Activated naive CD8-positive, alpha-beta T cell treated with anti-CD3 and anti-CD28 coated beads, Interleukin-2, amount 10 ng/mL, durations not matched to agents 7 days and 5 days (primary cell): ENCODE data around the gene DDAH1. TPM values are rescaled to one million over a fixed set of nuclear protein-coding genes. Genes with fewer than 3 reads are reported as not detected.

Source experiments
- ATAC-seq: fragments of 150-1000 bp; cut with Tn5 transposase; one replicate; pipeline ENCODE4 v1.10.0; 2021; ENCODE audit warnings: low read depth, moderate library complexity
- POLR2A ChIA-PET: fragments of 350-600 bp; sonication (Branson Sonifier 250); formaldehyde crosslinking; loops from one replicate; lab custom pipeline; 2021; ENCODE audit warnings: antibody characterized with exemption; lab: Charles Lee
- DNase-seq: peaks from one replicate; pipeline ENCODE4 v3.0.0; 2021
- H3K27ac Mint-ChIP-seq: one replicate; pipeline ENCODE4 v1.8.0; 2022; ENCODE audit warnings: mild to moderate bottlenecking, mixed read lengths
- H3K27me3 Mint-ChIP-seq: one replicate; pipeline ENCODE4 v1.8.0; 2022; ENCODE audit warnings: mild to moderate bottlenecking, moderate library complexity, mixed read lengths
- H3K36me3 Mint-ChIP-seq: one replicate; pipeline ENCODE4 v1.8.0; 2021; ENCODE audit warnings: mild to moderate bottlenecking, mixed read lengths
- H3K4me1 Mint-ChIP-seq: one replicate; pipeline ENCODE4 v1.8.0; 2021; ENCODE audit warnings: mixed read lengths
- H3K4me3 Mint-ChIP-seq: one replicate; pipeline ENCODE4 v1.8.0; 2022; ENCODE audit warnings: mild to moderate bottlenecking, moderate library complexity, mixed read lengths
- H3K9me3 Mint-ChIP-seq: one replicate; pipeline ENCODE4 v1.8.0; 2021; ENCODE audit warnings: mixed read lengths
- total RNA-seq, 2 experiments: library from RNA; stranded (reverse); gene quantifications; one replicate each; pipeline ENCODE4 v1.2.3, GENCODE V29; 2021

The DDAH1 gene
- total RNA-seq, 2 experiments from 2014 or later: not detected

GRCh38 chr1:85295006-85295431 lies 169.9 kb downstream of the DDAH1 start:
- POLR2A ChIA-PET: no interaction called here
- DNase-seq (no peak), ATAC-seq (no peak)
- no peak overlapping the region for H3K27ac Mint-ChIP-seq
- H3K36me3 Mint-ChIP-seq: no peaks in the 10 kb centered on the region
- peaks cover 32% of the 10 kb centered on the region for H3K27me3 Mint-ChIP-seq
- no peaks in the 10 kb centered on the region for H3K9me3 Mint-ChIP-seq
- peaks cover 15% of the 10 kb centered on the region for H3K4me1 Mint-ChIP-seq
- H3K4me3 Mint-ChIP-seq: no peak overlapping the region

GRCh38 chr1:85290826-85291225 lies 174.1 kb downstream of the DDAH1 start:
- no peak overlapping the region for H3K4me3 Mint-ChIP-seq
- H3K36me3 Mint-ChIP-seq: no peaks in the 10 kb centered on the region
- DNase-seq (no peak), ATAC-seq (no peak)
- no peaks in the 10 kb centered on the region for H3K9me3 Mint-ChIP-seq
- H3K27ac Mint-ChIP-seq: no peak overlapping the region
- POLR2A ChIA-PET: no interaction called here
- H3K4me1 Mint-ChIP-seq: no peaks in the 10 kb centered on the region
- H3K27me3 Mint-ChIP-seq: peaks cover 20% of the 10 kb centered on the region

- no peak overlapping the region for H3K4me3 Mint-ChIP-seq
- POLR2A ChIA-PET: no interaction called here
- H3K4me1 Mint-ChIP-seq: no peaks in the 10 kb centered on the region
- H3K36me3 Mint-ChIP-seq: no peaks in the 10 kb centered on the region
- H3K27me3 Mint-ChIP-seq: peaks cover 19% of the 10 kb centered on the region
- no peaks in the 10 kb centered on the region for H3K9me3 Mint-ChIP-seq
- DNase-seq: no peak
- H3K27ac Mint-ChIP-seq: no peak overlapping the region
- no peak for ATAC-seq
Observed at GRCh38 chr1:85289848-85290335, 175.1 kb downstream of the DDAH1 start.

GRCh38 chr1:85289207-85289847 lies 175.6 kb downstream of the DDAH1 start:
- POLR2A ChIA-PET: no interaction called here
- Mint-ChIP-seq H3K4me1 (no peaks in the 10 kb centered on the region), H3K36me3 (no peaks in the 10 kb centered on the region), H3K9me3 (no peaks in the 10 kb centered on the region), H3K27me3 (peaks cover 17% of the 10 kb centered on the region), H3K27ac (no peak overlapping the region), H3K4me3 (no peak overlapping the region)
- DNase-seq (no peak), ATAC-seq (no peak)

- H3K9me3 Mint-ChIP-seq: no peaks in the 10 kb centered on the region
- no peak overlapping the region for H3K4me3 Mint-ChIP-seq
- H3K27me3 Mint-ChIP-seq: peaks cover 14% of the 10 kb centered on the region
- peaks cover under 1% of the 10 kb centered on the region for H3K4me1 Mint-ChIP-seq
- DNase-seq (no peak), ATAC-seq (no peak)
- no peak overlapping the region for H3K27ac Mint-ChIP-seq
- no peaks in the 10 kb centered on the region for H3K36me3 Mint-ChIP-seq
- POLR2A ChIA-PET: no interaction called here
Observed at GRCh38 chr1:85284202-85284601, 180.8 kb downstream of the DDAH1 start.

- no peak overlapping the region for H3K27ac Mint-ChIP-seq
- ATAC-seq (no peak), DNase-seq (no peak)
- peaks cover 6% of the 10 kb centered on the region for H3K4me1 Mint-ChIP-seq
- POLR2A ChIA-PET: no interaction called here
- H3K36me3 Mint-ChIP-seq: no peaks in the 10 kb centered on the region
- H3K27me3 Mint-ChIP-seq: peaks cover 14% of the 10 kb centered on the region
- no peaks in the 10 kb centered on the region for H3K9me3 Mint-ChIP-seq
- H3K4me3 Mint-ChIP-seq: no peak overlapping the region
Observed at GRCh38 chr1:85283475-85284199, 181.3 kb downstream of the DDAH1 start.

- Mint-ChIP-seq H3K4me3 (no peak overlapping the region), H3K9me3 (no peaks in the 10 kb centered on the region), H3K4me1 (peaks cover 6% of the 10 kb centered on the region), H3K27ac (no peak overlapping the region), H3K27me3 (peaks cover 14% of the 10 kb centered on the region), H3K36me3 (no peaks in the 10 kb centered on the region)
- POLR2A ChIA-PET: no interaction called here
- ATAC-seq (no peak), DNase-seq (no peak)
Observed at GRCh38 chr1:85282424-85282823, 182.5 kb downstream of the DDAH1 start.

GRCh38 chr1:85280636-85281035 lies 184.3 kb downstream of the DDAH1 start:
- DNase-seq (no peak), ATAC-seq (no peak)
- no peak overlapping the region for H3K27ac Mint-ChIP-seq
- no peak overlapping the region for H3K4me3 Mint-ChIP-seq
- POLR2A ChIA-PET: no interaction called here
- no peaks in the 10 kb centered on the region for H3K9me3 Mint-ChIP-seq
- peaks cover 9% of the 10 kb centered on the region for H3K4me1 Mint-ChIP-seq
- H3K36me3 Mint-ChIP-seq: no peaks in the 10 kb centered on the region
- peaks cover 14% of the 10 kb centered on the region for H3K27me3 Mint-ChIP-seq

- no peak overlapping the region for H3K27ac Mint-ChIP-seq
Observed at GRCh38 chr1:85279458-85280080, 185.4 kb downstream of the DDAH1 start.

GRCh38 chr1:85278853-85279314 lies 186.1 kb downstream of the DDAH1 start:
- DNase-seq (no peak), ATAC-seq (no peak)
- H3K36me3 Mint-ChIP-seq: peaks cover 7% of the 10 kb centered on the region
- no peak overlapping the region for H3K4me3 Mint-ChIP-seq
- H3K27ac Mint-ChIP-seq: no peak overlapping the region
- H3K4me1 Mint-ChIP-seq: peaks cover 22% of the 10 kb centered on the region
- no peaks in the 10 kb centered on the region for H3K9me3 Mint-ChIP-seq
- POLR2A ChIA-PET: no interaction called here
- peaks cover 14% of the 10 kb centered on the region for H3K27me3 Mint-ChIP-seq

More at GRCh38 chr1:85279458-85280080, 185.4 kb downstream of the DDAH1 start:
- H3K4me3 Mint-ChIP-seq: no peak overlapping the region
- ATAC-seq (no peak), DNase-seq (no peak)
- H3K9me3 Mint-ChIP-seq: no peaks in the 10 kb centered on the region
- H3K4me1 Mint-ChIP-seq: peaks cover 18% of the 10 kb centered on the region
- H3K27me3 Mint-ChIP-seq: peaks cover 14% of the 10 kb centered on the region
- H3K36me3 Mint-ChIP-seq: peaks cover 4% of the 10 kb centered on the region
- POLR2A ChIA-PET: no interaction called here

GRCh38 chr1:85277802-85278201 lies 187.2 kb downstream of the DDAH1 start:
- POLR2A ChIA-PET: interaction anchor here (1.8 kb wide), 1 partner anchor 77 kb away, joined by 9 read pairs; the partner anchor contains the start of gene SYDE2
- Mint-ChIP-seq H3K36me3 (peaks cover 15% of the 10 kb centered on the region), H3K4me3 (no peak overlapping the region), H3K27me3 (peaks cover 14% of the 10 kb centered on the region), H3K9me3 (no peaks in the 10 kb centered on the region), H3K4me1 (peaks cover 30% of the 10 kb centered on the region), H3K27ac (no peak overlapping the region)
- DNase-seq: no peak
- ATAC-seq: no peak

GRCh38 chr1:85276978-85277639 lies 187.8 kb downstream of the DDAH1 start:
- ATAC-seq: no peak
- Mint-ChIP-seq H3K36me3 (peaks cover 18% of the 10 kb centered on the region), H3K27ac (peak overlapping the region; percentile 92), H3K4me1 (peaks cover 31% of the 10 kb centered on the region), H3K4me3 (peak overlapping the region; percentile 87), H3K9me3 (no peaks in the 10 kb centered on the region), H3K27me3 (peaks cover 14% of the 10 kb centered on the region)
- POLR2A ChIA-PET: interaction anchor here (0.6 to 2.6 kb wide), 15 partner anchors 8 to 1427 kb away, joined by 3 to 33 read pairs (median 5); partner anchors contain the start of genes C1orf52, GNG5, PRKACB and SH3GLB1
- no peak for DNase-seq
